IMR-90 (cell line): ENCODE results near the gene WDR62.

Experiments used
- BHLHE40 ChIP-seq: fragments of 150-350 bp; IDR thresholded peaks from 2 replicates; pipeline ENCODE4 v1.6.1; 2016; ENCODE audit warnings: mild to moderate bottlenecking, low read depth, low read length
- CEBPB ChIP-seq: IDR thresholded peaks from 2 replicates; pipeline ENCODE4 v1.6.1; 2012; ENCODE audit warnings: low read depth, low read length, improper control_type of control experiment
- CHD1 ChIP-seq: IDR thresholded peaks from 2 replicates; pipeline ENCODE4 v1.6.1; 2012; ENCODE audit warnings: low read depth, low read length, improper control_type of control experiment
- CTCF ChIP-seq: conservative IDR thresholded peaks from 2 replicates; pipeline ENCODE4 v1.5.1; 2012; ENCODE audit warnings: mild to moderate bottlenecking, low read depth, low read length, improper control_type of control experiment
- ELK1 ChIP-seq: fragments of 150-350 bp; IDR thresholded peaks from 2 replicates; pipeline ENCODE4 v1.6.1; 2016; ENCODE audit warnings: low read depth, mild to moderate bottlenecking, low read length, moderate library complexity, borderline replicate concordance
- FOS ChIP-seq: fragments of 150-350 bp; IDR thresholded peaks from 2 replicates; pipeline ENCODE4 v1.6.1; 2016; ENCODE audit warnings: low read depth, low read length
- MAFK ChIP-seq: IDR thresholded peaks from 2 replicates; pipeline ENCODE4 v1.6.1; 2012; ENCODE audit warnings: low read depth, low read length, improper control_type of control experiment
- NFE2L2 ChIP-seq: fragments of 150-350 bp; IDR thresholded peaks from 2 replicates; pipeline ENCODE4 v1.6.1; 2016; ENCODE audit warnings: low read depth, mild to moderate bottlenecking, low read length
- POLR2A ChIP-seq: IDR thresholded peaks from 2 replicates; pipeline ENCODE4 v1.6.1; 2012; ENCODE audit warnings: mild to moderate bottlenecking, low read depth, low read length
- RAD21 ChIP-seq: IDR thresholded peaks from 2 replicates; pipeline ENCODE4 v1.6.1; 2012; ENCODE audit warnings: low read length, improper control_type of control experiment
- RCOR1 ChIP-seq: IDR thresholded peaks from 2 replicates; pipeline ENCODE4 v1.6.1; 2012; ENCODE audit warnings: mild to moderate bottlenecking, low read length, improper control_type of control experiment; ENCODE audit not compliant: insufficient replicate concordance
- SMC3 ChIP-seq: fragments of 150-350 bp; IDR thresholded peaks from 2 replicates; pipeline ENCODE4 v1.6.1; 2016; ENCODE audit warnings: low read depth, mild to moderate bottlenecking, antibody characterized with exemption, low read length, moderate library complexity
- USF2 ChIP-seq: fragments of 150-350 bp; IDR thresholded peaks from 2 replicates; pipeline ENCODE4 v1.6.1; 2017; ENCODE audit warnings: mild to moderate bottlenecking, antibody characterized with exemption, low read length, low read depth

- TF ChIP-seq CTCF, result no peak
- no peak for TF ChIP-seq POLR2A
- TF ChIP-seq USF2, result no peak
- no peak for TF ChIP-seq CEBPB
- no peak for TF ChIP-seq CHD1
- no peak for TF ChIP-seq NFE2L2
- TF ChIP-seq RAD21, result no peak
- TF ChIP-seq SMC3, result no peak
- no peak for TF ChIP-seq FOS
- no peak for TF ChIP-seq RCOR1
- TF ChIP-seq BHLHE40, result no peak
- TF ChIP-seq MAFK, result no peak
- TF ChIP-seq ELK1, result no peak
Measured at GRCh38 chr19:36081385-36081784, 26.7 kb downstream of the WDR62 start.
